Mononuclear cell (primary cell): ENCODE results near the gene VDAC1. TPM values are rescaled to one million over a fixed set of nuclear protein-coding genes. Genes with fewer than 3 reads are reported as not detected.

Source experiments
- H3K27me3 ChIP-seq: 2 replicates; pipeline ENCODE4 v1.6.0; 2011; ENCODE audit warnings: low read length, control low read depth; ENCODE audit not compliant: insufficient read depth
- H3K4me1 ChIP-seq: 2 replicates; pipeline ENCODE4 v1.5.1; 2011; ENCODE audit warnings: mild to moderate bottlenecking, low read length, control low read depth; ENCODE audit not compliant: insufficient read depth
- H3K4me3 ChIP-seq: 2 replicates; pipeline ENCODE4 v1.5.1; 2011; ENCODE audit warnings: mild to moderate bottlenecking, low read length, moderate library complexity
- H3K9me3 ChIP-seq: 2 replicates; pipeline ENCODE4 v1.5.1; 2011; ENCODE audit warnings: low read depth, mild to moderate bottlenecking, control low read depth, low read length
- total RNA-seq: library from RNA; depleted of rRNA; stranded (reverse); fragments of >200 nt; gene quantifications from one replicate; pipeline ENCODE4 v1.2.3, GENCODE V29; 2012

The VDAC1 gene
- total RNA-seq, 1 donor, result 94.9 TPM

DNA sequence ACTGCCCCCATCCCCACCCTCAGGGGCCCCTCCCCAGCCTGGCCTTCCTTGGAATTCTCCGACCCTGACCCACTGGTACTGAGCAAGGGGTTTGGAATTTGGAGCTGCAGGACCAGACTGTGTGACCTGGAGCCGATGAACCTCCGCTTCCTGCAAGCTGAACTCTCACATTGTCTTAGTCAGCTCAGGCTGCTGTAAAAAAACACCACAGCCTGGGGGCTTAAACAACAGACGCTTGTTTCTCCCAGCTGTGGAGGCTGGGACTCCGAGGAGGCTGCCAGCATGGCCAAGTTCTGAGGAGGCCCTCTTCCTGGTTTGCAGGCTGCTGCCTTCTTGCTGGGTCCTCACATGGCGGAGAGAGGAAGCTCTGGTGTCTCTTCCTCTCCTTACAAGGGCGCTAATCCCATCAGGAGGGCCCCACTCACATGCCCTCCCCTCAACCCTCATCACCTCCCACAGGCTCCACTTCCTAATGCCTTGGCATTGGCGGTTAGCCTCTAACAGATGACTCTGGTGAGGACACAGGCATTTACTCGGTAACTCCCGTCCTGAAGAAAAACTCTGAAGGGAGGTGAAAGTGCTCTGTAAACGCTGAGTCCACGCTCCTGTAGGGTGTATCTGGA is 78.8 kb downstream of the VDAC1 start:
- Histone ChIP-seq H3K9me3 (no peaks in the 10 kb centered on the region), H3K27me3 (no peaks in the 10 kb centered on the region), H3K4me3 (no peak overlapping the region), H3K4me1 (peaks cover 21% of the 10 kb centered on the region)

DNA sequence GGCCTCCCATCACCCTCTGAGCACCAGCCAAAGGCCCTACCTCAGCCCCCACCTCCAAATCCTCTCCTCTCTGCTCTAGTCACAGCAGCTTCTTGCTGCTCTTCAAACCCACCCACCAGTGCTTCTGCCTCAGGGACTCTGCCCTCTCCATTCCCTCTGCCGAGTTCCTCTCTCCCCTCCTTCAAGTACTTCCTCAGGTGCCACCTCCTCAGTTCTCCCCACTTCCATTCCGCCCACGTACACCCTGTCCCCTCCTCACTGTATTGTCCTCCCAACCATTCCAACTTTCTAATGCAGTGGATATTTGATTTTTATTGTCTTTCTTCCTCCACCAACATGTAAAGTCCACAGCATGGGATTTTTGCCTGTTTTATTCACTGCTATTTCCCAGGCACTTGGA is 79.5 kb downstream of the VDAC1 start:
- no peaks in the 10 kb centered on the region for H3K27me3 ChIP-seq
- H3K4me3 ChIP-seq, result no peak overlapping the region
- no peaks in the 10 kb centered on the region for H3K9me3 ChIP-seq
- peaks cover 14% of the 10 kb centered on the region for H3K4me1 ChIP-seq

DNA sequence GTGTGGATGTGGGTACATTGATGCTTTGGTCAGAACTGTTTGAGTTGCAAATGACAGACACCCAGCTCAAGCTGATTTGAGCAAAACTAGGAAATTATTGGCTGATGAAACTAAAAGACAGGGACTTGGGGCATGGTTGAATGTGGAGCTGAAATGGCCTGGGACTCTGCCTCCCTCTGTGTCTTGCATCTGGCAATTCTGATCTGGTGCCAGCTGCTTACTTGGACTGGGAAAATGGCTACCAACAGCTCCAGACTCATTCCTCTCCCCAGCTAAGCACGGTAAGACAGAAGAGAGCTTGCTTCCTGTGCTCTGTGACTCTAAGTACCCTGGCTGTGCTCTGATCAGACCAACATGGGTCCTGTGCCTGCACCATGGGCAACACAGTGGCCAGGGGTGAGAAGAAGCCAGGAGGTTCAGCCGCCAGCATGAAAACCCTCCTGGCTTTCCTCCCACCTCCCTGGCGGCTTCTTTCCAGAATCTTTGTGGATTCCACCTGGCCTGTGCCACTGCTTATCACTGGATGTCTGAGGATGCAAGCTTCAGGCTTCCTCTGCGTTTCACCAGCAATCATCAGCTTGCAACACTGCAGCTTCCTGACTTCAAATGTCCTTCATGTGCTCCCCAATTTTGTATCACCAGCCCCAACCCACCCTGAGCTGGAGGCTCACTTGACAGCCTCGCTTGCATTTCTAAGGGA is 80.4 kb downstream of the VDAC1 start:
- no peaks in the 10 kb centered on the region for H3K27me3 ChIP-seq
- no peak overlapping the region for H3K4me3 ChIP-seq
- peaks cover 5% of the 10 kb centered on the region for H3K4me1 ChIP-seq
- H3K9me3 ChIP-seq, result no peaks in the 10 kb centered on the region

DNA sequence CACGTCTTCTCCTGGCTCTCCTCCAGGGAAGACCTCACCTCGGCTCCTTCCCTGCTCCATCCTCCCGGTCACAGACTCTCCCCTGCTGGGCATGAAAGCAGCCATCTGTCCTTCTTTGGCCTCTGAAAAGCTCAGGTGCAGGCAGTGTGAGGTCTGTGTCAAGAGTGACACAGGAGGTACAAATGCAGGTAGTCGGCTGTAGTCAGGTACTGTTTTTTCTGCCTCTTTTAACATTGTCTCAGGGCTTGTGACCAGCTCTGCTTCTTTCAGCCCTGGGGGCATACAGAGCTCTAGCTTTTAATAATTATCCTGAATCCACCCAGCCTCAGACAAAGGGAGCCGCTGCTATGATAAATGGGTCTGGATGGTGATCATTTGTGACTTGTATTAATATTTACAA is 82.8 kb downstream of the VDAC1 start:
- Histone ChIP-seq H3K27me3 (no peaks in the 10 kb centered on the region), H3K4me3 (no peak overlapping the region), H3K4me1 (no peaks in the 10 kb centered on the region), H3K9me3 (no peaks in the 10 kb centered on the region)

Other genes with a start within 250 kb of the VDAC1 start
- gene C5orf15, start 36.4 kb downstream of the VDAC1 start, total RNA-seq, result 26.6 TPM
- gene TCF7, start 109.7 kb upstream of the VDAC1 start, total RNA-seq, result 193 TPM
- 229 TPM for gene SKP1, start 172.0 kb upstream of the VDAC1 start, total RNA-seq
- 173 TPM for gene PPP2CA, start 221.1 kb upstream of the VDAC1 start, total RNA-seq